K562 (cell line): ENCODE results near the gene DHODH. TPM values are rescaled to one million over a fixed set of nuclear protein-coding genes. Genes with fewer than 3 reads are reported as not detected.

Source experiments
- ATF6 ChIP-seq: sonication (generic); formaldehyde crosslinking; IDR thresholded peaks from 2 replicates; pipeline ENCODE4 v1.4.0; 2020; ENCODE audit warnings: mild to moderate bottlenecking, missing genetic modification reagents
- DACH1 ChIP-seq: fragments of 450-650 bp; IDR thresholded peaks from 2 replicates; pipeline ENCODE4 v1.6.1; 2018; ENCODE audit not compliant: partially characterized antibody
- ELF4 ChIP-seq: fragments of 450-650 bp; formaldehyde crosslinking; IDR thresholded peaks from 2 replicates; pipeline ENCODE4 v1.4.0; 2022; ENCODE audit warnings: missing genetic modification characterization
- FOXJ3 ChIP-seq: sonication (generic); formaldehyde crosslinking; IDR thresholded peaks from 2 replicates; pipeline ENCODE4 v1.4.0; 2020; ENCODE audit warnings: mild to moderate bottlenecking, missing genetic modification reagents
- FOXK1 ChIP-seq: sonication (generic); formaldehyde crosslinking; IDR thresholded peaks from 2 replicates; pipeline ENCODE4 v1.8.0; 2022; ENCODE audit warnings: missing genetic modification reagents, mild to moderate bottlenecking, borderline replicate concordance
- HMG20B ChIP-seq: fragments of 250-450 bp; sonication (Bioruptor Pico); IDR thresholded peaks from 2 replicates; pipeline ENCODE4 v1.5.0; 2021; ENCODE audit warnings: mild to moderate bottlenecking
- IRF1 ChIP-seq: sonication (generic); formaldehyde crosslinking; IDR thresholded peaks from 2 replicates; pipeline ENCODE4 v1.8.0; 2022; ENCODE audit warnings: missing genetic modification reagents, mild to moderate bottlenecking, borderline replicate concordance
- KDM4B ChIP-seq, 2 experiments: fragments of 450-650 bp in 1 of 2; sonication (generic) in 1 of 2; IDR thresholded peaks; 2 replicates each; pipeline ENCODE4 v1.6.1; 2016 to 2017; ENCODE audit warnings: borderline replicate concordance in 2 of 2, antibody characterized with exemption in 1 of 2, low read depth in 1 of 2, mild to moderate bottlenecking in 1 of 2
- NFE2L1 ChIP-seq: fragments of 450-650 bp; IDR thresholded peaks from 2 replicates; pipeline ENCODE4 v1.6.1; 2016; ENCODE audit warnings: missing genetic modification characterization, low read depth, mild to moderate bottlenecking, missing compliant biosample characterization, moderate library complexity, borderline replicate concordance
- NFYB ChIP-seq: IDR thresholded peaks from 2 replicates; pipeline ENCODE4 v1.6.1; 2011; ENCODE audit warnings: mild to moderate bottlenecking, moderate library complexity; ENCODE audit not compliant: insufficient read length; ENCODE audit errors: extremely low read depth
- POLR2AphosphoS5 ChIP-seq: IDR thresholded peaks from 2 replicates; pipeline ENCODE4 v1.6.1; 2011; ENCODE audit warnings: mild to moderate bottlenecking, low read depth, low read length, moderate library complexity; ENCODE audit not compliant: control insufficient read depth, insufficient read depth
- POLR3G ChIP-seq: IDR thresholded peaks from 2 replicates; pipeline ENCODE4 v1.6.1; 2011; ENCODE audit not compliant: insufficient read length, insufficient replicate concordance; ENCODE audit errors: extremely low read depth
- PRDM10 ChIP-seq: fragments of 450-650 bp; IDR thresholded peaks from 2 replicates; pipeline ENCODE4 v1.6.1; 2018; ENCODE audit not compliant: partially characterized antibody
- SRF ChIP-seq, 2 experiments: fragments of 250-450, 450-650 bp in 1 of 2; sonication (Bioruptor Pico) in 1 of 2; sonication (generic) in 1 of 2; formaldehyde crosslinking; IDR thresholded peaks; 2 replicates each; pipeline versions ENCODE4 v1.5.0 to v1.5.1; 2020 to 2022; ENCODE audit warnings: mild to moderate bottlenecking in 1 of 2, missing genetic modification reagents in 1 of 2
- THAP12 ChIP-seq: fragments of 250-450 bp; sonication (Bioruptor Pico); IDR thresholded peaks from 2 replicates; pipeline ENCODE4 v1.9.0; 2021; ENCODE audit warnings: mild to moderate bottlenecking, inconsistent platforms
- ZEB2 ChIP-seq: fragments of 450-650 bp; IDR thresholded peaks from 2 replicates; pipeline ENCODE4 v1.6.1; 2016
- ZNF197 ChIP-seq: fragments of 200-800 bp; sonication (Bioruptor generic); IDR thresholded peaks from 2 replicates; pipeline ENCODE4 v1.6.1; 2016; ENCODE audit warnings: low read depth, missing genetic modification characterization, missing compliant biosample characterization
- ZNF282 ChIP-seq: sonication (generic); formaldehyde crosslinking; IDR thresholded peaks from 2 replicates; pipeline ENCODE4 v1.8.1; 2023; ENCODE audit warnings: missing genetic modification reagents
- polyA plus RNA-seq, 8 experiments: library from polyadenylated mRNA; depleted of rRNA in 4 of 8; stranded (reverse) in 5 of 8; unstranded in 3 of 8; fragments of >200 nt; fragmentation: Nextera tagmentation in 2 of 8; fragmentation: Illumina TruSeq in 1 of 8; extraction: Ambion mirVana in 2 of 8; extraction: Trizol in 1 of 8; gene quantifications; 2 replicates each; pipeline versions ENCODE4 v1.2.1 to v1.2.3, GENCODE V29; 2011 to 2014; ENCODE audit warnings: inconsistent platforms in 1 of 8, missing spikeins in 1 of 8
- total RNA-seq, 7 experiments: library from RNA; depleted of rRNA in 6 of 7; stranded (reverse); fragments of >200 nt in 6 of 7; fragmentation: Illumina TruSeq in 2 of 7; extraction: Trizol in 2 of 7; gene quantifications; 2 replicates each; pipeline versions ENCODE4 v1.2.1 to v1.2.3, GENCODE V29; 2011 to 2021; ENCODE audit warnings: low replicate concordance in 1 of 7

The DHODH gene
- total and polyA plus RNA-seq, 9 of the 15 experiments (the other 6 are each of a cell fraction or from before 2014, with no cell fraction given): 4.3 to 19.9 (median 12.7) TPM

DNA sequence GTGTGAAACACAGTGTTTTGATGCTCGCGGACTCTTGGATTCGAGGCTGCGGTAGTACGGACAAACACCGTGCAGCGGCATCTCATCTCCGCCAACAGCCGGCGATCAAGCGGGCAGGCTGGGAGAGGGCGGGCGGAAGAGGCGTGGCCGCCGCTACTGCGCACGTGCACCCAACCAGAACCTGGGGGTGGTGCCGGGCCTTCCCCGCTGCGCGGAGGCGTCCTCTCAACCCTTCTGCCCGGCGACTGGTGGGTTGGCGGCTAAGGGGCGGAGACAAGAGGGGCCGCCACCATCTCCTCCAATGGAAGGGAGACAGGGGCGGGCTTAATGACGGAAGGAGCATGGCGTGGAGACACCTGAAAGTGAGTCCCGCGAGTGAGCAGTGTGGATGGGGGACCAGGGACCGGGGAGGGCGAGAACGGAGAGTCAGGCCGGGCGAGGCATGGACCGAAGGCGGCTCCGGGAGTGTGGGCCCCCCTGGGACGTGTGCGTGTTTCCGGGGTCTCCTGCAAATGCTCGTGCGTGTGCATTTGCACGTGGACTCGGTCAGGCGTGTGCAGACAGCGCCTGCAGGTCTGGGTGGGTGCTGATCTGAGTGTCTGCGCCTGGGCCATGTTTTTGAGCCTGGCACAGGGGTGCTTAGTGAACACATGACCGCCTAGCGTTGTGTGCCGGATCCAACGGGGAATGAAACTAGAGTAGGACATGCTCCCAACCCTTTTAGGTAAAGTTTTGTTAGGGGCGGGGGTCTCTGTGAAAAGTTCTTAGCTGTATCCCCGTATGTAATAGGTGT, at the start of gene DHODH (continued):
- TF ChIP-seq PRDM10 (peak; percentile 83), IRF1 (CRISPR knock-in tag) (no peak), POLR2AphosphoS5 (0 out of 2 replicates have a peak, but pooled peaks have one; percentile 32), FOXJ3 (CRISPR knock-in tag) (no peak), ZNF197 (CRISPR knock-in tag) (no peak), HMG20B (CRISPR knock-in tag) (no peak), ZEB2 (no peak), ZNF282 (no peak), THAP12 (CRISPR knock-in tag) (0 out of 2 replicates have a peak, but pooled peaks have one; percentile 10), ATF6 (CRISPR knock-in tag) (peak; percentile 53; the same call in 1 of the 2 replicates), ELF4 (no peak), KDM4B (IDR thresholded peaks at IDR 0.05; ENCODE audit: borderline replicate concordance in 2 of 2, low read depth in 1 of 2) (peak in 1 of 2 experiments; percentile 63; a peak in 1 of 4 replicates), SRF (CRISPR knock-in tag; IDR thresholded peaks at IDR 0.05) (no peak), FOXK1 (CRISPR knock-in tag) (0 out of 2 replicates have a peak, but pooled peaks have one; percentile 38), NFYB (peak; percentile 50), NFE2L1 (tag) (no peak), DACH1 (no peak), POLR3G (no peak)
